Sigmoid colon (tissue), 7 donors: ENCODE measurements around the gene RHO. TPM values are rescaled to one million over a fixed set of nuclear protein-coding genes. Genes with fewer than 3 reads are reported as not detected.

ENCODE experiments used
- DNase-seq: peaks from one replicate; pipeline ENCODE4 v3.0.0-alpha.2; 2019
- H3K27ac ChIP-seq, 4 donors: fragments of 200-600 bp; sonication (generic); one replicate each; pipeline ENCODE4 v1.5.1; 2016 to 2019; ENCODE audit warnings: mild to moderate bottlenecking in 1 of 4
- H3K27me3 ChIP-seq, 3 donors: fragments of 200-600 bp; sonication (generic); one replicate each; pipeline ENCODE4 v1.5.1; 2019; ENCODE audit warnings: mild to moderate bottlenecking in 1 of 3
- H3K36me3 ChIP-seq, 4 donors: fragments of 200-600 bp; sonication (generic); one replicate each; pipeline ENCODE4 v1.5.1; 2016 to 2019
- H3K4me1 ChIP-seq, 4 donors: fragments of 200-600 bp; sonication (generic); one replicate each; pipeline ENCODE4 v1.5.1; 2017 to 2019
- H3K4me3 ChIP-seq, 4 donors: fragments of 200-600 bp; sonication (generic); one replicate each; pipeline ENCODE4 v1.5.1; 2017 to 2019; ENCODE audit warnings: mild to moderate bottlenecking in 2 of 4, moderate library complexity in 1 of 4
- H3K9me3 ChIP-seq, 4 donors: fragments of 200-600 bp in 3 of 4; sonication (generic) in 3 of 4; one replicate each; pipeline versions ENCODE4 v1.5.1 to v1.6.1; 2013 to 2019
- CTCF ChIP-seq, 4 experiments: fragments of 450-650 bp in 3 of 4; fragments of 200-600 bp in 1 of 4; IDR thresholded peaks; one replicate each; pipeline ENCODE4 v1.5.1; 2016 to 2019; ENCODE audit warnings: antibody characterized with exemption in 4 of 4, mild to moderate bottlenecking in 3 of 4, moderate library complexity in 2 of 4
- EP300 ChIP-seq, 4 donors: sonication (generic); formaldehyde crosslinking; IDR thresholded peaks; one replicate each; pipeline ENCODE4 v1.6.1; 2017; ENCODE audit warnings: antibody characterized with exemption in 4 of 4
- POLR2A ChIP-seq, 2 donors: fragments of 450-650 bp; IDR thresholded peaks; one replicate each; pipeline ENCODE4 v1.6.1; 2016; ENCODE audit warnings: antibody characterized with exemption in 2 of 2, mild to moderate bottlenecking in 2 of 2, moderate library complexity in 2 of 2
- POLR2AphosphoS5 ChIP-seq, 4 donors: sonication (generic); formaldehyde crosslinking; IDR thresholded peaks; one replicate each; pipeline ENCODE4 v1.6.1; 2017; ENCODE audit warnings: antibody characterized with exemption in 4 of 4
- WGBS, 2 donors: extraction: QIAGEN DNeasy Blood & Tissue Kit; methylation state at CpG; one replicate each; pipeline ENCODE4 v1.1.7; 2013; 5-methylcytosine and 5-hydroxymethylcytosine counted together
- intact Hi-C: fragments of 100-400 bp; cut with DNase I; formaldehyde crosslinking; loops from one replicate; pipeline ENCODE4 v1.15.1; 2023
- polyA plus RNA-seq, 3 donors: library from polyadenylated mRNA; stranded (reverse); fragments of 200-250 nt; gene quantifications; one replicate each; pipeline ENCODE4 v1.2.3, GENCODE V29; 2013
- total RNA-seq, 4 donors: library from RNA; depleted of rRNA; stranded (reverse); fragments of >200 nt; gene quantifications; one replicate each; pipeline ENCODE4 v1.1.0, GENCODE V29; 2016
- donor health status: healthy with polysubstance abuse.
- donor health status: Bipolar disorder and iron deficiency.
- donor health status: healthy.

The RHO gene
- total and polyA plus RNA-seq, 7 donors: not detected

- WGBS, 2 donors: 81 to 82% methylated on average over 10 of the region's 10 CpGs
- Histone ChIP-seq H3K36me3 (peaks cover 0 to 46% (median 6%) of the 10 kb centered on the region in 4 donors), H3K4me1 (peaks cover 0 to 17% (median 15%) of the 10 kb centered on the region in 4 donors)
These were observed 47.6 kb downstream of the RHO start for GRCh38 chr3:129575997-129576384.

DNA sequence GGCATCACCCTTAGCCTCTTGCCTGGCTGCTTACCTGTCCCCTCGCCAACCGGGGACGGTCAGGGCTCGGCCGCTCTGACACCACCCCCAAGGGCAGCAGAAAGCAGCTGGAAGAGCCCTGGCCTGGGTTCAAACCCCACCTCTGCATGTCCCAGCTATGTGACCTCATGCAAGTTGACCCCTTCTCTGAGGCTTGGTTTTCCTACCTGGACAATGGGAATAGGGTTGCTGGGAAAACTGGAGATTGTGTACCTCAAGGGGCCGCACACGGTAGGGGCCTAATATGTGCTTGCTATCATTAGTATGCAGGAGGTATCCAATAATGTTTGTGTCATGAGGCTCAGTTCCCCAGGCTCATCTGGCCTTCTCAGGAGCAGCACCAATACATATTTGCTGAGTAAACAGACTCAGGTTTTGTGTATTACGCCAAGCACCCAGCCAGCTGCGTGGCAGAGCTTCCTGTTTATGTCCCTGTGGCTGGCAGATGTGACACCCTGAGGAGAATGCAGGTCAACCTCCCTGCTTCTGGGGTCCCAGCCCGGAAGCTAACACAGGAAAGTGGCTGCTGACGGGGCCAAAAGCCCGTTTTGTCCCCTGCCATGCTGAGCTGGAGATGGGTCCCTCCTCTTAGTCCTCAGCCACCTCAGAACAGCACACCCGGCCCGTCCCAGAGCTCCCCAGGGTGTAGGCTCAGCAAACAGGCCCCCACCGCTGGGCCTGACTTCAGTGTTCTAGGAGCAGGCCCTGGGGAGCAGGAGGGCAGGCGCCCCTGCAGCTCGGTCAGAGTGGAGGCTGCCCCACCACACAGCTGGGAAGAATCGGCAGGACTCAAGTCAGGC, 48.3 kb downstream of the RHO start:
- TF ChIP-seq POLR2AphosphoS5 (IDR thresholded peaks at IDR 0.05) (peak in 1 of 4 donors; percentile 38), CTCF (IDR thresholded peaks at IDR 0.05) (no peak), POLR2A (IDR thresholded peaks at IDR 0.05) (no peak), EP300 (IDR thresholded peaks at IDR 0.05) (peak in 1 of 4 donors; percentile 47)
- peaks cover 0 to 17% (median 15%) of the 10 kb centered on the region in 4 donors for H3K4me1 ChIP-seq
- H3K27me3 ChIP-seq: no peaks in the 10 kb centered on the region
- peak overlapping the region; percentile 46 to 65 (median 52) for H3K27ac ChIP-seq
- WGBS, 2 donors: 34 to 47% methylated on average over 18 of the region's 18 CpGs
- peak; percentile 84 for DNase-seq
- intact Hi-C loops: no loop called here
- H3K9me3 ChIP-seq: no peaks in the 10 kb centered on the region
- H3K36me3 ChIP-seq: peaks cover 0 to 43% (median 6%) of the 10 kb centered on the region in 4 donors
- no peak overlapping the region for H3K4me3 ChIP-seq

More at GRCh38 chr3:129575997-129576384, 47.6 kb downstream of the RHO start:
- Histone ChIP-seq H3K9me3 (no peaks in the 10 kb centered on the region), H3K27ac (peak overlapping the region; percentile 5 to 45 (median 24)), H3K27me3 (no peaks in the 10 kb centered on the region), H3K4me3 (no peak overlapping the region)
- no peak for TF ChIP-seq CTCF (IDR thresholded peaks at IDR 0.05)
- no peak for TF ChIP-seq POLR2AphosphoS5 (IDR thresholded peaks at IDR 0.05)
- TF ChIP-seq POLR2A (IDR thresholded peaks at IDR 0.05): no peak
- no peak for TF ChIP-seq EP300 (IDR thresholded peaks at IDR 0.05)
- intact Hi-C loops: no loop called here
- no peak for DNase-seq

- DNase-seq: no peak
- H3K9me3 ChIP-seq: no peaks in the 10 kb centered on the region
- 44% methylated on average over 17 of the region's 17 CpGs for WGBS, 2 donors
- no peak for TF ChIP-seq POLR2A (IDR thresholded peaks at IDR 0.05)
- no peak for TF ChIP-seq CTCF (IDR thresholded peaks at IDR 0.05)
- TF ChIP-seq POLR2AphosphoS5 (IDR thresholded peaks at IDR 0.05): no peak
- TF ChIP-seq EP300 (IDR thresholded peaks at IDR 0.05): no peak
- no peaks in the 10 kb centered on the region for H3K27me3 ChIP-seq
- H3K27ac ChIP-seq: peak overlapping the region; percentile 46 to 65 (median 52)
- H3K4me3 ChIP-seq: no peak overlapping the region
- peaks cover 0 to 17% (median 15%) of the 10 kb centered on the region in 4 donors for H3K4me1 ChIP-seq
- peaks cover 0 to 49% (median 6%) of the 10 kb centered on the region in 4 donors for H3K36me3 ChIP-seq
- intact Hi-C loops: no loop called here
These were observed 48.9 kb downstream of the RHO start for GRCh38 chr3:129577366-129577765.

GRCh38 chr3:129577925-129578786, 49.7 kb downstream of the RHO start:
- H3K9me3 ChIP-seq: no peaks in the 10 kb centered on the region
- WGBS, 2 donors: 53 to 61% methylated on average over 21 of the region's 21 CpGs
- intact Hi-C loops: no loop called here
- H3K27me3 ChIP-seq: no peaks in the 10 kb centered on the region
- peaks cover 0 to 50% (median 3%) of the 10 kb centered on the region in 4 donors for H3K36me3 ChIP-seq
- no peak for DNase-seq
- peak in 1 of 4 donors; percentile 6 for TF ChIP-seq POLR2AphosphoS5 (IDR thresholded peaks at IDR 0.05)
- TF ChIP-seq POLR2A (IDR thresholded peaks at IDR 0.05): no peak
- no peak overlapping the region for H3K4me3 ChIP-seq
- peak overlapping the region; percentile 42 to 65 (median 48) for H3K27ac ChIP-seq
- H3K4me1 ChIP-seq: peaks cover 0 to 17% (median 15%) of the 10 kb centered on the region in 4 donors
